Calu3 (cell line): ENCODE measurements around the gene MMP15. TPM values are rescaled to one million over a fixed set of nuclear protein-coding genes. Genes with fewer than 3 reads are reported as not detected.
A peak's percentile ranks its signal among the peaks of the same experiment; 100 is the strongest.

Experiments used
- BruUV-seq: library from RNA; stranded (reverse); fragments of 400-500 nt; replicated peaks from 2 replicates; lab custom pipeline; 2021; lab: Mats Ljungman, UMichigan
- CTCF ChIA-PET: fragments of 300-600 bp; sonication (Branson Sonifier 250); formaldehyde crosslinking; loops from one replicate; lab custom pipeline; 2022; ENCODE audit warnings: antibody characterized with exemption; lab: Charles Lee
- DNase-seq: peaks from one replicate; pipeline ENCODE4 v3.0.0; 2022
- H3K27ac Mint-ChIP-seq: one replicate; pipeline ENCODE4 v1.8.0; 2022; ENCODE audit warnings: mixed read lengths; ENCODE audit not compliant: unreplicated experiment
- H3K27me3 Mint-ChIP-seq: one replicate; pipeline ENCODE4 v1.8.0; 2022; ENCODE audit warnings: mixed read lengths; ENCODE audit not compliant: unreplicated experiment
- H3K36me3 Mint-ChIP-seq: one replicate; pipeline ENCODE4 v1.8.0; 2022; ENCODE audit warnings: mild to moderate bottlenecking, moderate library complexity, mixed read lengths; ENCODE audit not compliant: insufficient read depth, unreplicated experiment
- H3K4me1 Mint-ChIP-seq: one replicate; pipeline ENCODE4 v1.8.0; 2022; ENCODE audit warnings: mild to moderate bottlenecking, low read depth, mixed read lengths; ENCODE audit not compliant: unreplicated experiment
- H3K4me3 Mint-ChIP-seq: one replicate; pipeline ENCODE4 v1.8.0; 2022; ENCODE audit warnings: mild to moderate bottlenecking, low read depth, moderate library complexity, mixed read lengths; ENCODE audit not compliant: unreplicated experiment
- H3K9me3 Mint-ChIP-seq: one replicate; pipeline ENCODE4 v1.8.0; 2022; ENCODE audit warnings: low read depth, mixed read lengths; ENCODE audit not compliant: unreplicated experiment
- intact Hi-C: fragments of 100-400 bp; cut with micrococcal nuclease; formaldehyde crosslinking; loops from one replicate; pipeline ENCODE4 v1.10.0; 2022; ENCODE audit not compliant: unreplicated experiment
- total RNA-seq: library from RNA; stranded (reverse); gene quantifications from 2 replicates; pipeline ENCODE4 v1.2.3, GENCODE V29; 2022
- TF ChIP-seq, protein P1 (sequence below): fragments of 200-600 bp; IDR thresholded peaks from one replicate; pipeline ENCODE4 v1.8.0; 2022; ENCODE audit warnings: antibody characterized with exemption; ENCODE audit not compliant: unreplicated experiment

MMP15 gene
- total RNA-seq, 1 experiment from 2014 or later: 81.4 TPM

DNA sequence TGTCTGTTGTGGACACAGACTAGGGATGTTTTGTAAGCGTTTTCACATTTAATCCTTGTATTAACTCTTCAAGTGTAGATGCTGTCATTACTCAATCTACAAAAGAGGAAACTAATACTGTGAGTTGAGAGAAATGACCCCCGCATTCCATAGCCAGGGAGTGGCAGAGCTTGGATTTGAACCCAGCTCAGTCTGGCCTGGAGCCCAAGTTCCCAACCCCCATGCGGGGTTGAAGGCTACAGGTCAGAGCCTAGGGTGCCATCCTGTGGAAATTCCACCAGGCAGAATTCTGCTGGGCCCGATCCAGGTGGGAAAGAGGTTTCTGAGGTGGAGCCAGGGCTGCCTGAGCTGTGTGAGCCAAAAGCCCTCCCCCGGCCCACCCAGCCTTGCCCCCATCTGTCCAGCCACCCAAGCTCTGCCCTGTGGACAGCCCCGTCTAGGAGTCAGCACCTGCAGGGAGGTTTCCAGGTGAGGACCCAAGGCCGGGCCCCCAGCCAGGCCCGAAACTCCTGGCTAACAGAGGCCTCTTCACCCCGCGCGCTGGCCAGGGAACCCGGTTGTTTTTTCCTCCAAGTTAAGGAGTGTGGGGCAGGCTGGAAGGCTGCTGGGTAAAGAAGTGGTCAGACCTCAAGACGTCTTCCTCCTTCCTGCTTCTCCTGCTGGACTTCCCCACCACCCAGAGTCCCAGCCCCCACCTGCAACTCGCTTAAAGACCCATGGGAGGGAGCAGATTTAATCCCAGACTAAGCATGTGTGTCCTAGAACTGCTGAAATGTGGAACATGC lies 5.7 kb downstream of the MMP15 start:
- intact Hi-C loops: no loop called here
- no TSS peak for BruUV-seq
- peak overlapping the region; percentile 9 for H3K4me3 Mint-ChIP-seq
- TF ChIP-seq, protein P1, sequence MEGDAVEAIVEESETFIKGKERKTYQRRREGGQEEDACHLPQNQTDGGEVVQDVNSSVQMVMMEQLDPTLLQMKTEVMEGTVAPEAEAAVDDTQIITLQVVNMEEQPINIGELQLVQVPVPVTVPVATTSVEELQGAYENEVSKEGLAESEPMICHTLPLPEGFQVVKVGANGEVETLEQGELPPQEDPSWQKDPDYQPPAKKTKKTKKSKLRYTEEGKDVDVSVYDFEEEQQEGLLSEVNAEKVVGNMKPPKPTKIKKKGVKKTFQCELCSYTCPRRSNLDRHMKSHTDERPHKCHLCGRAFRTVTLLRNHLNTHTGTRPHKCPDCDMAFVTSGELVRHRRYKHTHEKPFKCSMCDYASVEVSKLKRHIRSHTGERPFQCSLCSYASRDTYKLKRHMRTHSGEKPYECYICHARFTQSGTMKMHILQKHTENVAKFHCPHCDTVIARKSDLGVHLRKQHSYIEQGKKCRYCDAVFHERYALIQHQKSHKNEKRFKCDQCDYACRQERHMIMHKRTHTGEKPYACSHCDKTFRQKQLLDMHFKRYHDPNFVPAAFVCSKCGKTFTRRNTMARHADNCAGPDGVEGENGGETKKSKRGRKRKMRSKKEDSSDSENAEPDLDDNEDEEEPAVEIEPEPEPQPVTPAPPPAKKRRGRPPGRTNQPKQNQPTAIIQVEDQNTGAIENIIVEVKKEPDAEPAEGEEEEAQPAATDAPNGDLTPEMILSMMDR: no peak
- H3K27ac Mint-ChIP-seq: no peak overlapping the region
- H3K36me3 Mint-ChIP-seq: peaks cover 34% of the 10 kb centered on the region
- H3K4me1 Mint-ChIP-seq: peaks cover 52% of the 10 kb centered on the region
- no peaks in the 10 kb centered on the region for H3K27me3 Mint-ChIP-seq
- CTCF ChIA-PET: interaction anchor here (0.7 to 1.5 kb wide), 2 partner anchors 9 to 91 kb away, joined by 5 to 7 read pairs; no protein-coding TSS in a partner anchor
- H3K9me3 Mint-ChIP-seq: no peaks in the 10 kb centered on the region
- DNase-seq: peak; percentile 37

DNA sequence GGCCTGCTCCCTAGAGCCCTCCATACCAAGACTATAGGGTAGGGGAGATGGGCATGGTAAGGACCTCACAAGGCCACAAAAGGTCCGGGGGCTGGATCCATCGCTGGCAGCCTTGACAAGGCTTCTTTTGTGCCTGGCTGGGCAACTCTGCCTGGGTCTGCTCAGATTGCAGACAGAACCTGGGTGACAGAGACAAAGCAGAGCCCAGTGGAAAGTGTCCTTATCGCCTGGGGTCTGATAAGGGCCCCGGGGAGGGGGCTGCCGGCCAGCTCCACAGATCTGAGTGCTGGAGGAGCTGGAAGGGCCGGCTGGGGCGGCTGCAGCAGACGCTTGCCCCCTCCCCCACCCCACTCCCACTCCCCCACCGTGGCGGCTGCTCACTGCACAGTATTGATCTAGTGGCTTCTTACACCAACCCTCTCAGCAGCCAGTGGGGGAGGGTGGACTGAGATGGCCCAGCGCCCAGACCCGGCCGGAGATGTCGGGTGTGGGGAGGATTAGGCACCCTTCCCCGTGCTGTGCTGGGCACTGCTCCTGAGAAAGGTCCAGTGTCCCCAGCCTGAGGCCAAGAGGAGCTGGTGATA lies 7.2 kb downstream of the MMP15 start:
- Mint-ChIP-seq H3K27ac (no peak overlapping the region), H3K4me3 (no peak overlapping the region), H3K9me3 (no peaks in the 10 kb centered on the region), H3K36me3 (peaks cover 26% of the 10 kb centered on the region), H3K27me3 (no peaks in the 10 kb centered on the region), H3K4me1 (peaks cover 49% of the 10 kb centered on the region)
- TF ChIP-seq, protein P1: no peak
- no TSS peak for BruUV-seq
- peak; percentile 81 for DNase-seq
- intact Hi-C loops: no loop called here
- CTCF ChIA-PET: interaction anchor here (0.6 to 1.9 kb wide), 7 partner anchors 8 to 250 kb away, joined by 3 to 16 read pairs (median 4); partner anchors contain the start of gene CFAP20

DNA sequence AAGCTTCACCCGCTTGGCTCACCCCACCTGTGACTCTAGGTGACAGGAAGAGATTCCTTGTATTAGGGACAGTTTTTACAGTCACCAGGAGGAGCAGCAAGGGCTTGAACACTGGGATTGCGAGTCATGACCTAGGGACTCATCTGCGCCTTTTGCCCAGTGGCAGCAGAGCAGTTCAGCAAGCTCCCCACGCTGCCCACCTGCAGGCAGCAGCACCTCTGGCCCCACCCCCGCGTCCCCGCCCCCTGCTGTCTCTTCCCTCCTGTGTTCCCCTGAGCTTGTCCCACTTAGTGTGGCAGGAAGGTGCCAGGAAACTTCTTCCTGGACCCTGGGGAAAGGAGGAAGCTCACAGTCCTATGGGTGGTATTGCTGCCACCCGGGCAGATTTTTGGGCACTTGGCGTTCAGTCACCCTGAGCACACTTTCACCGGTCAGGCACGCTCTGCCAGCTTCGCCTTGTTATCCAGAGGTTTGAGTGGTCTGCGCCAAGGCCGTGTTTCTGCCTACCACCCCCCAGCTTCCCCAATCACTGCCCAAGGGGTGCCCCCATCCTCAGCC lies 8.7 kb downstream of the MMP15 start:
- CTCF ChIA-PET: interaction anchor here (0.6 to 1.9 kb wide), 3 partner anchors 10 to 88 kb away, joined by 3 to 16 read pairs (median 4); no protein-coding TSS in a partner anchor
- intact Hi-C loops: no loop called here
- no peaks in the 10 kb centered on the region for H3K27me3 Mint-ChIP-seq
- H3K4me1 Mint-ChIP-seq: peaks cover 35% of the 10 kb centered on the region
- DNase-seq: no peak
- TF ChIP-seq, protein P1: no peak
- peaks cover 22% of the 10 kb centered on the region for H3K36me3 Mint-ChIP-seq
- no peak overlapping the region for H3K4me3 Mint-ChIP-seq
- H3K9me3 Mint-ChIP-seq: no peaks in the 10 kb centered on the region
- BruUV-seq: no TSS peak
- H3K27ac Mint-ChIP-seq: no peak overlapping the region

DNA sequence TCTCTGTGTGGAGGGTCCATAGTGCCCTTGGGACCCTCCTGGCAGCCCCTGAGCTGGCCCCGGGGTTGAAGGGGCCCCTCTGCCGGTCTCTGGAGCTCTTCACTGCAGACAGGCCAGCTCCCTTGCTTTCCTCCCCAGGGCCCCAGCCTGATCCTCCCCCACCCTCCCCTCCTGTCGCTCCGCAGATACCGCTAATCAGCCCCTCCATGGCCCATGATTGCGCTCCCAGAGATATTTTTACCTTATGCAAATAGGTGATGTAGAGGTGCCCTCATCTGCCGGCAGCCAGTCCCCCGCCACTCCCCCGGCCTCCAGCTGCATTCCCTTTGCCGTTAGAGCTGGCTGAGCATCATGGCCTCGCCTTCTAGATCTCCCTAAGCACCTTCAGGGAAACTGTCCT lies 9.2 kb downstream of the MMP15 start:
- CTCF ChIA-PET: interaction anchor here (0.6 to 1.9 kb wide), 2 partner anchors 10 to 87 kb away, joined by 3 to 16 read pairs; no protein-coding TSS in a partner anchor
- TF ChIP-seq, protein P1: no peak
- intact Hi-C loops: no loop called here
- BruUV-seq: no TSS peak
- DNase-seq: no peak
- Mint-ChIP-seq H3K4me3 (no peak overlapping the region), H3K27me3 (no peaks in the 10 kb centered on the region), H3K36me3 (peaks cover 17% of the 10 kb centered on the region), H3K4me1 (peaks cover 30% of the 10 kb centered on the region), H3K27ac (no peak overlapping the region), H3K9me3 (no peaks in the 10 kb centered on the region)
